ENCODE measurements around the gene AP1S2.
A peak's percentile ranks its signal among the peaks of the same experiment; 100 is the strongest.

Gene AP1S2

GRCh38 chrX:15789979-15790768 lies 64.4 kb downstream of the AP1S2 start, which contains the start of gene ZRSR2:
Gene ZRSR2, plus strand, starts transcription at chrX:15790484. Its CDS starts 12 bp downstream, at chrX:15790496.
- peak within 1 kb of the TSS; percentile 99 for H3K4me3 ChIP-seq (ENCODE audit: low read depth, low read length)
- TF ChIP-seq CTCF (IDR thresholded peaks at IDR 0.05; ENCODE audit: borderline replicate concordance, insufficient read depth, low read depth, low read length): no peak

- no peak for TF ChIP-seq CTCF (IDR thresholded peaks at IDR 0.05; ENCODE audit: borderline replicate concordance, insufficient read depth, low read depth, low read length)
These were observed 67.7 kb downstream of the AP1S2 start for GRCh38 chrX:15786915-15787314.

GRCh38 chrX:15785176-15785750 lies 69.3 kb downstream of the AP1S2 start:
- no peak overlapping the region for H3K4me3 ChIP-seq (ENCODE audit: low read depth, low read length)
- TF ChIP-seq CTCF (IDR thresholded peaks at IDR 0.05; ENCODE audit: borderline replicate concordance, insufficient read depth, low read depth, low read length): no peak

More at GRCh38 chrX:15786915-15787314, 67.7 kb downstream of the AP1S2 start:
- H3K4me3 ChIP-seq (ENCODE audit: low read depth, low read length): no peak overlapping the region

GRCh38 chrX:15781961-15782699 lies 72.5 kb downstream of the AP1S2 start:
- no peak for TF ChIP-seq CTCF (IDR thresholded peaks at IDR 0.05; ENCODE audit: borderline replicate concordance, insufficient read depth, low read depth, low read length)
- H3K4me3 ChIP-seq (ENCODE audit: low read depth, low read length): peak overlapping the region; percentile 28

Data from GM12875 (cell line).